H1 (cell line): ENCODE data around the gene CPSF7. TPM values are rescaled to one million over a fixed set of nuclear protein-coding genes. Genes with fewer than 3 reads are reported as not detected.

Source experiments
- EP300 ChIP-seq, 2 experiments: IDR thresholded peaks; 1 replicate in 1 of 2; 2 replicates in 1 of 2; pipeline ENCODE4 v1.6.1; 2011 to 2012; ENCODE audit warnings: low read depth in 2 of 2, low read length in 2 of 2, mild to moderate bottlenecking in 2 of 2, borderline replicate concordance in 1 of 2, inconsistent platforms in 1 of 2, moderate library complexity in 1 of 2
- polyA plus RNA-seq, 7 experiments: library from polyadenylated mRNA; depleted of rRNA in 3 of 7; stranded (reverse) in 5 of 7; unstranded in 2 of 7; fragments of >200 nt in 5 of 7; fragments of 200-250 nt in 2 of 7; gene quantifications; 1 replicate in 5 of 7; 2 replicates in 1 of 7; 4 replicates in 1 of 7; pipeline versions ENCODE4 v1.2.1 to v1.2.3, GENCODE V29; 2011 to 2013; ENCODE audit warnings: missing spikeins in 2 of 7, mixed read lengths in 2 of 7
- total RNA-seq: library from RNA; stranded (reverse); fragmentation: NEBNext Ultra II Directional; extraction: Animal tissue kit (Norgen Biotek cat#: 25700); gene quantifications from 2 replicates; pipeline ENCODE4 v1.2.1, GENCODE V29; 2021

Gene CPSF7
- total and polyA plus RNA-seq, 2 of the 8 experiments (the other 6 are each of a cell fraction or from before 2014, with no cell fraction given) = 95.9 to 122 TPM

DNA sequence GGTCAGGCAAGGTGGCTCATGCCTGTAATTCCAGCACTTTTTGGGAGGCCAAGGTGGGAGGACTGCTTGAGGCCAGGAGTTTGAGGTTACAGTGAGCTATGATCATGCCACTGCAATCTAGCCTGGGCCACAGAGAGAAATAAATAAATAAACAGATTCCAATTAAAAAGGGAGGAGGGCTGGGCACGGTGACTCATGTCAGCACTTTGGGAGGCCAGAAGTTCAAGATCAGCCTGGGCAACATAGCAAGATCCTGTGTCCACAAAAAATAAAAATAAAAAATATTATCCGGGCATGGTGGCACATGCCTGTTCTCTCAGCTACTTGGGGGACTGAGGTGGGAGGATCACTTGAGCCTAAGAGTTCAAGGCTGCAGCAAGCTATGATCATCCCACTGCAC is 75.6 kb downstream of the CPSF7 start (continued):
- TF ChIP-seq EP300 (IDR thresholded peaks at IDR 0.05; ENCODE audit: borderline replicate concordance in 1 of 2, low read depth in 2 of 2, low read length in 2 of 2) = no peak
